ENCODE results near the gene MGP. TPM values are rescaled to one million over a fixed set of nuclear protein-coding genes. Genes with fewer than 3 reads are reported as not detected.

MGP gene
- total and polyA plus RNA-seq, 2 of the 8 experiments (the other 6 are each of a cell fraction or from before 2014, with no cell fraction given), result not detected

GRCh38 chr12:14874882-14875281 lies 10.8 kb downstream of the MGP start (continued):
- TF ChIP-seq KDM4A (IDR thresholded peaks at IDR 0.05; ENCODE audit: low read depth, low read length, severe bottlenecking), result no peak
- no peak for TF ChIP-seq CHD7 (IDR thresholded peaks at IDR 0.05; ENCODE audit: insufficient replicate concordance, low read length)
- no peak for TF ChIP-seq MAFK (IDR thresholded peaks at IDR 0.05; ENCODE audit: low read depth, low read length)
- no peak for TF ChIP-seq GABPA (IDR thresholded peaks at IDR 0.05; ENCODE audit: borderline replicate concordance, insufficient read depth, low read length)
- no peak for TF ChIP-seq KDM1A (IDR thresholded peaks at IDR 0.05; ENCODE audit: borderline replicate concordance, low read length)

Data from H1 (cell line).